Measurements from ENCODE around the gene NLRX1. TPM values are rescaled to one million over a fixed set of nuclear protein-coding genes. Genes with fewer than 3 reads are reported as not detected.
"Not testable (repeated sequence)": the region's sequence is repeated elsewhere in the genome, so short reads cannot be mapped to it uniquely, and the experiment has no call there.

The NLRX1 gene
- total and polyA plus RNA-seq, 2 experiments from 2014 or later = 13.4 to 28.0 TPM

GRCh38 chr11:119194811-119195440, 26.4 kb downstream of the NLRX1 start:
- no peaks in the 10 kb centered on the region for H4K20me1 ChIP-seq (ENCODE audit: insufficient read depth)
- no peak overlapping the region for H3K9ac ChIP-seq
- WGBS, 2 experiments (ENCODE audit: low coverage in 1 of 2, low lambda C conversion rate in 2 of 2, missing lambda C conversion rate in 2 of 2) = 54 to 55% methylated on average over 7 of the region's 7 CpGs
- H3K4me2 ChIP-seq (ENCODE audit: unreplicated experiment) = no peak overlapping the region
- in situ Hi-C loops (cut with MboI) = no loop called here
- no peaks in the 10 kb centered on the region for H3K36me3 ChIP-seq (ENCODE audit: low read depth)
- H3K4me3 ChIP-seq = no peak overlapping the region
- no peak for DNase-seq
- no peak for TF ChIP-seq EZH2 (IDR thresholded peaks at IDR 0.05; ENCODE audit: insufficient read depth, poor library complexity, severe bottlenecking)
- no peak for TF ChIP-seq EZH2phosphoT487 (IDR thresholded peaks at IDR 0.05; ENCODE audit: insufficient read depth, low read depth)
- no peaks in the 10 kb centered on the region for H3K27me3 ChIP-seq (replicated peaks; ENCODE audit: insufficient read depth)
- no peaks in the 10 kb centered on the region for H3K9me3 ChIP-seq (ENCODE audit: low read depth)
- H2AFZ ChIP-seq = no peak overlapping the region
- H3K9me2 ChIP-seq (ENCODE audit: insufficient read depth) = no peaks in the 10 kb centered on the region
- H3K79me2 ChIP-seq (ENCODE audit: insufficient read depth) = no peaks in the 10 kb centered on the region
- H3K27ac ChIP-seq = no peak overlapping the region
- H3K4me1 ChIP-seq (ENCODE audit: insufficient read depth) = no peaks in the 10 kb centered on the region
- no peaks in the 10 kb centered on the region for H3F3A ChIP-seq (ENCODE audit: insufficient read depth)

DNA sequence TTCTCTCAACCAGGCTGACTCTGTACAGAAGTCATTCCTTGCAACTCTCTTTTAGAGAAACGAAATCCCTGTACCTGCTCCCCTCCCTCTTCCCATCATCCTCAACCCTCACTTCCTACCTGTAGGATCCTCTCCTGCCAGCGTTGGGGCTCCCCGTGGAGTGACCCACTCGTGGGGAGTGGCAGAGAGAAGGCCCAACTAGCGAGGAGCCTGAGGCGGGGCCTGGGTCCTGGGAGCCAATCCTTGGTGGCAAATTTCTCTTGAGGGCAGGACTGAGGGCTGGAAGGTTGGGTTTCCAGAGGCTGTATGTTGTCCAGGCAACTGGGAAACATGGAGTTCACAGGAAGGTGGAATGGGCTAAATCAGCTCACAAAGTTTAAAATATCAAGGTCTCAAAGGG, 27.2 kb downstream of the NLRX1 start:
- Histone ChIP-seq H3K4me2 (ENCODE audit: unreplicated experiment) (no peak overlapping the region), H4K20me1 (ENCODE audit: insufficient read depth) (no peaks in the 10 kb centered on the region), H3K79me2 (ENCODE audit: insufficient read depth) (no peaks in the 10 kb centered on the region), H3K36me3 (ENCODE audit: low read depth) (no peaks in the 10 kb centered on the region), H2AFZ (no peak overlapping the region), H3K9ac (no peak overlapping the region), H3K27ac (no peak overlapping the region), H3K9me2 (ENCODE audit: insufficient read depth) (no peaks in the 10 kb centered on the region), H3K9me3 (ENCODE audit: low read depth) (no peaks in the 10 kb centered on the region), H3F3A (ENCODE audit: insufficient read depth) (no peaks in the 10 kb centered on the region), H3K4me3 (no peak overlapping the region), H3K4me1 (ENCODE audit: insufficient read depth) (no peaks in the 10 kb centered on the region), H3K27me3 (replicated peaks; ENCODE audit: insufficient read depth) (no peaks in the 10 kb centered on the region)
- WGBS, 2 experiments (ENCODE audit: low coverage in 1 of 2, low lambda C conversion rate in 2 of 2, missing lambda C conversion rate in 2 of 2) = 13 to 15% methylated on average over 6 of the region's 6 CpGs
- in situ Hi-C loops (cut with MboI) = no loop called here
- TF ChIP-seq EZH2phosphoT487 (IDR thresholded peaks at IDR 0.05; ENCODE audit: insufficient read depth, low read depth) = no peak
- TF ChIP-seq EZH2 (IDR thresholded peaks at IDR 0.05; ENCODE audit: insufficient read depth, poor library complexity, severe bottlenecking) = no peak
- DNase-seq = peak; percentile 75

DNA sequence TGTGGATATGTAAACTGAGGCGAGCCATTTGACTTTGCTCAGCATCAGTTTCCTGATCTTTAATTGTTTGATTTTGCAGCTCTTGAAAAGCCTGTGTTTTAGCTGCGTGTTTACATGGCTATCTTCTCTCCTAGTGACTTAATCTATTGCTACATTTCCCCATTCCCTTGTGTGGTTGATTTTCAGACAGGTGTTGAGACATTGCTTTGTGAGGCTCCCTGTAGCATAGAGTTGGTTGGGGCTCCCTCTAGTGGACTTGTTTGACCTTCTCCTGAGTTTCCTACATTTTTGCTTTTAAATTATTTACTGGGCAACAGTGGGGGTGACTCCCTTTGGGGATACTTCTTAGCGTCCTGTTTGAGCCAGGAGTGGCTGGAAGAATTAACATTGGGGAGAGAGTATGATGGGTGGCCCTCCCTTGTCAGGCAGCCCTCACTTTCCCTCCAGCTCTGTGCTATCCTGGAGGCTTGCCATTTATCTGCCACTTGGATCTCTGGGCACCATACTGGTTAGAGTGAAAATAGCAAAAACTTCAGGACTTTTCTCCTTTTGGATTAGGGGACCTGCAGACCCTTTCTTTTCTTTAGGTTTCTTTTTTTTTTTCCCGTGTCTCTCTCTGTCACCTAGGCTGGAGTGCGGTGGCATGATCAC, 28.4 kb downstream of the NLRX1 start:
- H3K27ac ChIP-seq = no peak overlapping the region
- no peaks in the 10 kb centered on the region for H3K36me3 ChIP-seq (ENCODE audit: low read depth)
- H4K20me1 ChIP-seq (ENCODE audit: insufficient read depth) = no peaks in the 10 kb centered on the region
- H3K9ac ChIP-seq = no peak overlapping the region
- no peaks in the 10 kb centered on the region for H3K27me3 ChIP-seq (replicated peaks; ENCODE audit: insufficient read depth)
- H3F3A ChIP-seq (ENCODE audit: insufficient read depth) = no peaks in the 10 kb centered on the region
- no peaks in the 10 kb centered on the region for H3K9me2 ChIP-seq (ENCODE audit: insufficient read depth)
- no peaks in the 10 kb centered on the region for H3K4me1 ChIP-seq (ENCODE audit: insufficient read depth)
- in situ Hi-C loops (cut with MboI) = no loop called here
- TF ChIP-seq EZH2phosphoT487 (IDR thresholded peaks at IDR 0.05; ENCODE audit: insufficient read depth, low read depth) (no peak), EZH2 (IDR thresholded peaks at IDR 0.05; ENCODE audit: insufficient read depth, poor library complexity, severe bottlenecking) (no peak)
- no peak overlapping the region for H3K4me3 ChIP-seq
- WGBS, 2 experiments (ENCODE audit: low coverage in 1 of 2, low lambda C conversion rate in 2 of 2, missing lambda C conversion rate in 2 of 2) = 40 to 42% methylated on average over 5 of the region's 5 CpGs
- no peak overlapping the region for H2AFZ ChIP-seq
- H3K9me3 ChIP-seq (ENCODE audit: low read depth) = no peaks in the 10 kb centered on the region
- no peaks in the 10 kb centered on the region for H3K79me2 ChIP-seq (ENCODE audit: insufficient read depth)
- DNase-seq = peak; percentile 89
- no peak overlapping the region for H3K4me2 ChIP-seq (ENCODE audit: unreplicated experiment)

DNA sequence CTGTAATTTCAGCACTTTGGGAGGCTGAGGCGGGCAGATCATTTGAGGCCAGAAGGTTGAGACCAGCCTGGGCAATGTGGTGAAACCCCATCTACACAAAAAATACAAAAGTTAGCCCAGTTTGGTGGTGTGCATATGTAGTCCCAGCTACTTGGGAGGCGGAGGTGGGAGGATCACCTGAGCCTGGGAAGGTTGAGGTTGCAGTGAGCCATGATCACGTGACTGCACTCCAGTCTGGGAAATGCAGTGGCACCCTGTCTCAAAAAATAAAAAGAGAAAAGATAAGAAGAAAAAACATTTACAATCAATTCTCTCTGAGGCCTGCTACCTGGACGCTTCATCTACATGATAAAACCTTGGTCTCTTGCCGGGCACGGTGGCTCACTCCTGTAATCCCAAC, 30.4 kb downstream of the NLRX1 start:
- H3F3A ChIP-seq (ENCODE audit: insufficient read depth) = no peaks in the 10 kb centered on the region
- in situ Hi-C loops (cut with MboI) = no loop called here
- no peak overlapping the region for H2AFZ ChIP-seq
- H3K27ac ChIP-seq = no peak overlapping the region
- no peaks in the 10 kb centered on the region for H3K27me3 ChIP-seq (replicated peaks; ENCODE audit: insufficient read depth)
- no peaks in the 10 kb centered on the region for H3K9me3 ChIP-seq (ENCODE audit: low read depth)
- no peak for DNase-seq
- no peak overlapping the region for H3K9ac ChIP-seq
- WGBS, 2 experiments (ENCODE audit: low coverage in 1 of 2, low lambda C conversion rate in 2 of 2, missing lambda C conversion rate in 2 of 2) = 65 to 70% methylated on average over 6 of the region's 6 CpGs
- no peaks in the 10 kb centered on the region for H3K79me2 ChIP-seq (ENCODE audit: insufficient read depth)
- TF ChIP-seq EZH2phosphoT487 (IDR thresholded peaks at IDR 0.05; ENCODE audit: insufficient read depth, low read depth) (no peak), EZH2 (IDR thresholded peaks at IDR 0.05; ENCODE audit: insufficient read depth, poor library complexity, severe bottlenecking) (no peak)
- H3K36me3 ChIP-seq (ENCODE audit: low read depth) = no peaks in the 10 kb centered on the region
- no peak overlapping the region for H3K4me3 ChIP-seq
- no peak overlapping the region for H3K4me2 ChIP-seq (ENCODE audit: unreplicated experiment)
- H4K20me1 ChIP-seq (ENCODE audit: insufficient read depth) = no peaks in the 10 kb centered on the region
- H3K9me2 ChIP-seq (ENCODE audit: insufficient read depth) = no peaks in the 10 kb centered on the region
- no peaks in the 10 kb centered on the region for H3K4me1 ChIP-seq (ENCODE audit: insufficient read depth)

- H3K4me2 ChIP-seq (ENCODE audit: unreplicated experiment); in situ Hi-C loops (cut with MboI); H3F3A ChIP-seq (ENCODE audit: insufficient read depth); H4K20me1 ChIP-seq (ENCODE audit: insufficient read depth); DNase-seq; H3K27ac ChIP-seq; H2AFZ ChIP-seq; H3K9me2 ChIP-seq (ENCODE audit: insufficient read depth); H3K4me3 ChIP-seq; H3K9me3 ChIP-seq (ENCODE audit: low read depth); H3K79me2 ChIP-seq (ENCODE audit: insufficient read depth); H3K9ac ChIP-seq; H3K36me3 ChIP-seq (ENCODE audit: low read depth); H3K27me3 ChIP-seq (replicated peaks; ENCODE audit: insufficient read depth); H3K4me1 ChIP-seq (ENCODE audit: insufficient read depth): not testable (repeated sequence)
- 75 to 78% methylated on average over 5 of the region's 5 CpGs for WGBS, 2 experiments (ENCODE audit: low coverage in 1 of 2, low lambda C conversion rate in 2 of 2, missing lambda C conversion rate in 2 of 2)
Observed at GRCh38 chr11:119201236-119201635, 32.7 kb downstream of the NLRX1 start.
